Erythroblast (primary cell): ENCODE measurements around the gene APOL4.

ENCODE experiments used
- GATA1 ChIP-seq: IDR thresholded peaks from 2 replicates; pipeline ENCODE4 v1.6.1; 2011; ENCODE audit warnings: low read depth, mild to moderate bottlenecking, control low read depth, low read length, moderate library complexity
- POLR2A ChIP-seq: IDR thresholded peaks from 2 replicates; pipeline ENCODE4 v1.6.1; 2011; ENCODE audit warnings: mild to moderate bottlenecking, low read length

- TF ChIP-seq POLR2A (no peak), GATA1 (no peak)
These were observed 25.7 kb downstream of the APOL4 start for GRCh38 chr22:36175892-36176291.
